Progenitor cell of endocrine pancreas (in vitro differentiated cells): Measurements from ENCODE around the gene EFEMP1. TPM values are rescaled to one million over a fixed set of nuclear protein-coding genes. Genes with fewer than 3 reads are reported as not detected.

Experiments
- DNase-seq: peaks from one replicate; pipeline ENCODE4 v3.0.0; 2021; ENCODE audit warnings: low spot score; ENCODE audit not compliant: unreplicated experiment
- H3K27ac Mint-ChIP-seq: 2 replicates; pipeline ENCODE4 v1.8.0; 2021; ENCODE audit warnings: mild to moderate bottlenecking, moderate library complexity, mixed read lengths
- H3K27me3 Mint-ChIP-seq: 2 replicates; pipeline ENCODE4 v1.8.0; 2021; ENCODE audit warnings: mixed read lengths
- H3K36me3 Mint-ChIP-seq: 2 replicates; pipeline ENCODE4 v1.8.0; 2022; ENCODE audit warnings: mixed read lengths; ENCODE audit not compliant: insufficient read depth
- H3K4me1 Mint-ChIP-seq: 2 replicates; pipeline ENCODE4 v1.8.0; 2021; ENCODE audit warnings: low read depth, mixed read lengths
- H3K4me3 Mint-ChIP-seq: 2 replicates; pipeline ENCODE4 v1.8.0; 2021; ENCODE audit warnings: low read depth, mild to moderate bottlenecking, moderate library complexity, mixed read lengths
- H3K9me3 Mint-ChIP-seq: 2 replicates; pipeline ENCODE4 v1.8.0; 2021; ENCODE audit warnings: low read depth, mixed read lengths
- CTCF ChIP-seq: fragments of 200-600 bp; sonication (generic); IDR thresholded peaks from one replicate; pipeline ENCODE4 v1.5.0; 2021; ENCODE audit warnings: antibody characterized with exemption, mild to moderate bottlenecking; ENCODE audit not compliant: unreplicated experiment
- total RNA-seq: library from RNA; stranded (reverse); gene quantifications from 2 replicates; pipeline ENCODE4 v1.2.1, GENCODE V29; 2021

Gene EFEMP1
- total RNA-seq, 1 donor from 2014 or later, result 37.6 TPM

GRCh38 chr2:55883357-55883756 is 40.2 kb downstream of the EFEMP1 start:
- DNase-seq, result no peak
- Mint-ChIP-seq H3K9me3 (no peaks in the 10 kb centered on the region), H3K27me3 (no peaks in the 10 kb centered on the region), H3K4me1 (peaks cover 3% of the 10 kb centered on the region), H3K4me3 (no peak overlapping the region), H3K36me3 (peaks cover 4% of the 10 kb centered on the region), H3K27ac (no peak overlapping the region)
- no peak for TF ChIP-seq CTCF

GRCh38 chr2:55882954-55883353 is 40.6 kb downstream of the EFEMP1 start:
- TF ChIP-seq CTCF, result no peak
- H3K4me3 Mint-ChIP-seq, result no peak overlapping the region
- no peaks in the 10 kb centered on the region for H3K27me3 Mint-ChIP-seq
- DNase-seq, result no peak
- peaks cover 3% of the 10 kb centered on the region for H3K4me1 Mint-ChIP-seq
- no peaks in the 10 kb centered on the region for H3K9me3 Mint-ChIP-seq
- peaks cover 4% of the 10 kb centered on the region for H3K36me3 Mint-ChIP-seq
- no peak overlapping the region for H3K27ac Mint-ChIP-seq

DNA sequence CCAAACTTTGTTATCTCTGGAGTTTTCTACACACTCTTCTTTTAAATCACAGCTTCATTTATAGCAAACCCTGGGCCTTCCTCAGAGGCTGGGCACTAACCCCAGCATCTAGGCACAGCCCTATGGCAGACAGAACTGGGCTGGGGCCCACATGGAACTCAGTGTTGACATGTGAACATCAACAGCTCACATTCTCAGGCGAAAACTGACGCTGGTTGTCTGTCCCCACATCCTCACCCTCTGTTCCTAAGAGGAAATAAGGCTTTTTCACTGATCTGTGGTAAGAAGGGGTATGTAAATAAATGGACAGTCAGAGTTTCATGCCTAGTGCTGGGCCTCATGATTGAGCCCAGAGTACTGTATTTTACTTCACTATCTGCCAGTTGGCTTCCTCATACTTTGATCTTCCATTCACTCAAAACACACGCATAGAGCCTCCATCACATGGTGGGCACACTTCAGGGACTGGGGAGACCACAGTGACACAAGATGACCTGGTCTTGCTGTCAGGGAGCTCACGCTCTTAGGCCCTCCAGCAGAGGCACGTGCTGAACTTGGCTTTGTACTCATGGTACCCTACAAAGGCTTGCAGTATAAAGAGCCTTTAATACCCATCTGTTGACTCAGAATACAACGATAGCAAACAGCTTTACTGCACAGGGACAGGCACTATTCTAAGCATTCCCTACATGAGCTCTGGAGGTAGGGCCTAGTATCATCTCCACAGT is 43.0 kb downstream of the EFEMP1 start:
- Mint-ChIP-seq H3K36me3 (peaks cover 3% of the 10 kb centered on the region), H3K9me3 (no peaks in the 10 kb centered on the region), H3K27ac (no peak overlapping the region), H3K4me3 (no peak overlapping the region), H3K27me3 (no peaks in the 10 kb centered on the region), H3K4me1 (peaks cover 3% of the 10 kb centered on the region)
- TF ChIP-seq CTCF, result no peak
- no peak for DNase-seq

DNA sequence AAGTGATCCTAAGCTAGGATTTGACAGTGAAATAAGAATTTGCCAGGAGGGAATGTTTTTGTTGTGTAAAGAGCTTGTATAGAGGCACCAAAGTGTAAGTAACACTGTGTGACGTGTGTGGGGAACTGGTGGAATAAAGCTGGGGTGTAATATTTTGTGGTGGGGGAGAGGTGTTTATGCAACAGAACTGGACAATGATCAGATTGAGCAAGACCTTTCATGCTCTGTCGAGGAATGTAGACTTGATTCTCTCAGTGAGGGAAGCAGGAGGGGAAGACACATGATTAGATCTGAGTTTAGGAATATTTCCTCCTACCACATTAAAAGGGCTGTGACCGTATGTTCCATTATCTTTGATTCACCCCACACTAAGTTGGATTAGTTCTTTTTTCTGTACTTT is 43.6 kb downstream of the EFEMP1 start:
- H3K27me3 Mint-ChIP-seq, result no peaks in the 10 kb centered on the region
- H3K9me3 Mint-ChIP-seq, result no peaks in the 10 kb centered on the region
- no peak for TF ChIP-seq CTCF
- peaks cover 1% of the 10 kb centered on the region for H3K36me3 Mint-ChIP-seq
- no peak overlapping the region for H3K27ac Mint-ChIP-seq
- H3K4me3 Mint-ChIP-seq, result no peak overlapping the region
- no peak for DNase-seq
- H3K4me1 Mint-ChIP-seq, result peaks cover 3% of the 10 kb centered on the region

GRCh38 chr2:55877087-55877436 is 46.5 kb downstream of the EFEMP1 start:
- H3K4me1 Mint-ChIP-seq, result peaks cover 1% of the 10 kb centered on the region
- H3K9me3 Mint-ChIP-seq, result no peaks in the 10 kb centered on the region
- no peak for DNase-seq
- no peaks in the 10 kb centered on the region for H3K27me3 Mint-ChIP-seq
- H3K27ac Mint-ChIP-seq, result no peak overlapping the region
- no peak for TF ChIP-seq CTCF
- H3K4me3 Mint-ChIP-seq, result no peak overlapping the region
- H3K36me3 Mint-ChIP-seq, result peaks cover 3% of the 10 kb centered on the region
